Epithelial cell of proximal tubule (primary cell): ENCODE results near the gene PRND. TPM values are rescaled to one million over a fixed set of nuclear protein-coding genes. Genes with fewer than 3 reads are reported as not detected.

Experiments
- DNase-seq: peaks from one replicate; pipeline ENCODE4 v3.0.0-alpha.2; 2011; ENCODE audit warnings: low read depth
- H3K4me3 ChIP-seq: 2 replicates; pipeline ENCODE4 v1.5.1; 2011; ENCODE audit warnings: low read depth, mild to moderate bottlenecking, low read length
- total RNA-seq: library from RNA; depleted of rRNA; stranded (reverse); fragments of >200 nt; gene quantifications from 2 replicates; pipeline ENCODE4 v1.2.3, GENCODE V29; 2015
- TF ChIP-seq, protein P1 (sequence below): conservative IDR thresholded peaks from 2 replicates; pipeline ENCODE4 v1.5.1; 2012; ENCODE audit warnings: low read depth, mild to moderate bottlenecking, low read length

PRND gene
- total RNA-seq, 1 donor from 2014 or later: not detected

DNA sequence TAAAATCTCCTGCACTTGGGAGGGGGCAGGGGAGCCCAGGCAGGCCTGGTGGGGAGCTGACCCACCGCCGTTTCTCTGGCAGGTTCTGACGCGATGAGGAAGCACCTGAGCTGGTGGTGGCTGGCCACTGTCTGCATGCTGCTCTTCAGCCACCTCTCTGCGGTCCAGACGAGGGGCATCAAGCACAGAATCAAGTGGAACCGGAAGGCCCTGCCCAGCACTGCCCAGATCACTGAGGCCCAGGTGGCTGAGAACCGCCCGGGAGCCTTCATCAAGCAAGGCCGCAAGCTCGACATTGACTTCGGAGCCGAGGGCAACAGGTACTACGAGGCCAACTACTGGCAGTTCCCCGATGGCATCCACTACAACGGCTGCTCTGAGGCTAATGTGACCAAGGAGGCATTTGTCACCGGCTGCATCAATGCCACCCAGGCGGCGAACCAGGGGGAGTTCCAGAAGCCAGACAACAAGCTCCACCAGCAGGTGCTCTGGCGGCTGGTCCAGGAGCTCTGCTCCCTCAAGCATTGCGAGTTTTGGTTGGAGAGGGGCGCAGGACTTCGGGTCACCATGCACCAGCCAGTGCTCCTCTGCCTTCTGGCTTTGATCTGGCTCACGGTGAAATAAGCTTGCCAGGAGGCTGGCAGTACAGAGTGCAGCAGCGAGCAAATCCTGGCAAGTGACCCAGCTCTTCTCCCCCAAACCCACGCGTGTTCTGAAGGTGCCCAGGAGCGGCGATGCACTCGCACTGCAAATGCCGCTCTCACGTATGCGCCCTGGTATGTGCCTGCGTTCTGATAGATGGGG, 3.0 kb downstream of the PRND start:
- no peak for DNase-seq
- TF ChIP-seq, protein P1, sequence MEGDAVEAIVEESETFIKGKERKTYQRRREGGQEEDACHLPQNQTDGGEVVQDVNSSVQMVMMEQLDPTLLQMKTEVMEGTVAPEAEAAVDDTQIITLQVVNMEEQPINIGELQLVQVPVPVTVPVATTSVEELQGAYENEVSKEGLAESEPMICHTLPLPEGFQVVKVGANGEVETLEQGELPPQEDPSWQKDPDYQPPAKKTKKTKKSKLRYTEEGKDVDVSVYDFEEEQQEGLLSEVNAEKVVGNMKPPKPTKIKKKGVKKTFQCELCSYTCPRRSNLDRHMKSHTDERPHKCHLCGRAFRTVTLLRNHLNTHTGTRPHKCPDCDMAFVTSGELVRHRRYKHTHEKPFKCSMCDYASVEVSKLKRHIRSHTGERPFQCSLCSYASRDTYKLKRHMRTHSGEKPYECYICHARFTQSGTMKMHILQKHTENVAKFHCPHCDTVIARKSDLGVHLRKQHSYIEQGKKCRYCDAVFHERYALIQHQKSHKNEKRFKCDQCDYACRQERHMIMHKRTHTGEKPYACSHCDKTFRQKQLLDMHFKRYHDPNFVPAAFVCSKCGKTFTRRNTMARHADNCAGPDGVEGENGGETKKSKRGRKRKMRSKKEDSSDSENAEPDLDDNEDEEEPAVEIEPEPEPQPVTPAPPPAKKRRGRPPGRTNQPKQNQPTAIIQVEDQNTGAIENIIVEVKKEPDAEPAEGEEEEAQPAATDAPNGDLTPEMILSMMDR: no peak
- H3K4me3 ChIP-seq: no peak overlapping the region

DNA sequence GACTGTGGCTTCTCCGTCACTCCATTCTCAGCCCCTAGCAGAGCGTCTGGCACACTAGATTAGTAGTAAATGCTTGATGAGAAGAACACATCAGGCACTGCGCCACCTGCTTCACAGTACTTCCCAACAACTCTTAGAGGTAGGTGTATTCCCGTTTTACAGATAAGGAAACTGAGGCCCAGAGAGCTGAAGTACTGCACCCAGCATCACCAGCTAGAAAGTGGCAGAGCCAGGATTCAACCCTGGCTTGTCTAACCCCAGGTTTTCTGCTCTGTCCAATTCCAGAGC, 3.5 kb downstream of the PRND start:
- DNase-seq: no peak
- TF ChIP-seq, protein P1: no peak
- H3K4me3 ChIP-seq: no peak overlapping the region

DNA sequence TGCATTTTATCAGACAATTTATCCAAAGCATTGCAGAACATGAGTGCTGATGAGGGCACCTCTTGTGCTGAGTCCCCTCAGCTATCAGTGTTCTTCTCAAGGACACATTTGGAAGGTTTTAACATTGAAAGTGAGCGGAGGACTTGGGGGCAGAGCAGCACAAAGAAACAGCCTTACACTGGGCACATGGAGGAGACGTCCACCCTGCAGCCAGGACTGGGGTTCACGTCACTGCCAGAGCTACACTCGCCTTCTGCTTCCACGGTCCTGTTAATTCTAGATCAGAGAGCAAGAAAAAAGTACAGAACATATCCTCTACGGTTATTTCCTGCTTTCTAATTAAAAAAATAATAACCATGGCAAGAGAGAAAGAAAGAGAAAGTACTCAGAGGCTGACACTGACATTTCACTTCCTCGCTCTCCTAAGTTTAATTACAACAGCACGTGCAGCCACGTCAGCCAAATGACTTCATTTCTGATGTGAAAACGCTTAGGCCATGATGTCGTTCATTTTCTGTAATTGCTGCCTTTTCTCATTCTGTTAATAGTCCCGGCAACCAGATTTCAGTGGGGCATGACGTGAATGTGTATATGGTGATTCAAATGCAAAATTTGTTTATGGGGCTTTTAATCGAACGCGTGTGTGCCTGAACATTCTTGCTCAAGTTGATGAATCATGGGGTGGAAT, 5.1 kb downstream of the PRND start:
- no peak overlapping the region for H3K4me3 ChIP-seq
- TF ChIP-seq, protein P1: no peak
- no peak for DNase-seq

DNA sequence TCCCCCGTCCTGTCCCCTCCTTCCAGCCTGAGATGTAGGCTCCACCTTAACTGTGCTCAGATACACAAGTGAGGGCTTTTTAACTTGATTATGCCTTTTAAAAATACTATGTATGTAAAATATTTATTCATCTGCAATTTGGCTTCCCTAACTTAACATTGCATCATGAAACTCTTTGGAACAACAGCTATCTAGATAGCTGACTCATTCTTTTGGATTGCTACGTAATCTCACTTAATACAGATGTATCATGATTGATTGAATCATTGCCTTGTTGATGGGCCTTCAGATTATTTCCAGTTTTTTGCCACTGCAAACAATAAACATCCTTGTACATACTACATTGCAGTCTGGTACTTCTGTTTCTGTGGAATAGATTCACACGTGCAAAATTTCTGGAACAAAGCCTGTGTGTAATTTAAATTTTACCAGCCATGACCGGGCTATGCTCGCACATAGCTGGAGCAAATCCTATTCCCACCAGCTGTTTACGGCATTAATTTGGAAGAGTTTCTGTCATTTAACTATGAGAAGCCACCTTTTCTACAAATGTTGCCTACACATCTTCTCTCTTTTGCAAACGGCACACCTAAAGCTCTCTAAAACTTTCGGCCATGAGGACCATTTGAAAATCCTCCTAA, 6.5 kb downstream of the PRND start:
- TF ChIP-seq, protein P1: no peak
- no peak for DNase-seq
- H3K4me3 ChIP-seq: no peak overlapping the region

DNA sequence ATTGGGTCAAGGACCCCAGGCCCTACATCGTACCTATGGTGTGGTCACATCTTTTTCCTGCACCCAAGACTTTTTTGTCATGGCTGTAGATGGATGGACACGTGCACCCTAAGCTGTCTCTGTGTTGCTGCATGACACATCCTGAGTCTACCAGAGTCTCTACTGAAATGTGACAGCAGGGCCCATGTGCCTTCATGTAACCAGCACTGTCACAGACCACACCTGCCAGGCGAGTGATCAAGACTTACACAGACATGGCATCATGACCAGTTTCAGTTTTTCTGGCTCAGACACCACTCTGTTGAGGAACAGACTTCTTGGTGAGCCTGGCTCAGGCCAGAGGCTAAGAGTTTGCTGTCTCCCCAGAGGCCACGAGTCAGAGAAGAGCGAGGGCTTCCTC, 7.6 kb downstream of the PRND start:
- no peak overlapping the region for H3K4me3 ChIP-seq
- no peak for DNase-seq
- TF ChIP-seq, protein P1: no peak

DNA sequence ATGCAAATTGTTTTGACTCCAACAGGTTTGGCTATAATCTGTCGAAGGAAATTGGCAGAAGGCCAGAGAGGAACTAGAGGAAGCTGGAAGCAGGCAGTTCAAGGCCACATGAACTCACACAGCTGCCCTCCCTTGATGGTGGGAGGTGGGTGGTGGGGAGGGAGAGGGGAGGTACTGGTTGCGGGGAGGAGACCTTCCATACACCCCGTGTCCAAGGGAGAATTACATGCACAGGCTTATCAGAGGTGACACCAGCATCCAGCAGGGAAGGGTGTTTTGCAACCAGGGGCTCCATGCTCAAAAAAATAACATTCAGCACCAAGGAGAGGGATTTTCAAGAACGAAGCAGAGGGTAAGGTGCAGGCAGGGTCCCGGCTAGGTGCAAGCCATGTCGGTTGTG, 9.1 kb downstream of the PRND start:
- H3K4me3 ChIP-seq: no peak overlapping the region
- TF ChIP-seq, protein P1: no peak
- DNase-seq: no peak
